OCI-LY7 (cell line): ENCODE data around the gene TMEM54. TPM values are rescaled to one million over a fixed set of nuclear protein-coding genes. Genes with fewer than 3 reads are reported as not detected.

Experiments
- BruUV-seq: library from RNA; stranded (reverse); fragments of 400-500 nt; replicated peaks from 2 replicates; lab custom pipeline; 2021; lab: Mats Ljungman, UMichigan
- CTCF ChIA-PET: fragments of 300-600 bp; sonication (Branson Sonifier 250); formaldehyde crosslinking; loops from one replicate; lab custom pipeline; 2022; ENCODE audit warnings: antibody characterized with exemption; ENCODE audit not compliant: unreplicated experiment; lab: Charles Lee
- POLR2A ChIA-PET: fragments of 300-600 bp; sonication (Branson Sonifier 250); formaldehyde crosslinking; loops from one replicate; lab custom pipeline; 2022; ENCODE audit warnings: antibody characterized with exemption; lab: Charles Lee
- DNase-seq: peaks from one replicate; pipeline ENCODE4 v3.0.0-alpha.2; 2015; ENCODE audit warnings: low spot score
- H2AFZ ChIP-seq: fragments of 200-600 bp; sonication (generic), shearing (Covaris generic); 2 replicates; pipeline ENCODE4 v1.6.1; 2014; ENCODE audit warnings: mild to moderate bottlenecking, antibody characterized with exemption, low read length, moderate library complexity
- H3K27ac ChIP-seq: fragments of 200-600 bp; sonication (generic); 2 replicates; pipeline ENCODE4 v1.5.1; 2014; ENCODE audit warnings: mixed run types, low read depth, mild to moderate bottlenecking, moderate library complexity, low read length, inconsistent platforms; ENCODE audit not compliant: poor library complexity, severe bottlenecking
- H3K36me3 ChIP-seq: fragments of 200-600 bp; sonication (generic); 2 replicates; pipeline ENCODE4 v1.6.1; 2014; ENCODE audit warnings: mild to moderate bottlenecking, antibody characterized with exemption, low read length, moderate library complexity, mixed read lengths; ENCODE audit not compliant: insufficient read depth
- H3K4me1 ChIP-seq: fragments of 200-600 bp; sonication (generic); 2 replicates; pipeline ENCODE4 v1.5.1; 2014; ENCODE audit warnings: mild to moderate bottlenecking, low read length; ENCODE audit not compliant: insufficient read depth, poor library complexity, severe bottlenecking
- H3K4me2 ChIP-seq: fragments of 200-600 bp; sonication (generic); 2 replicates; pipeline ENCODE4 v1.6.1; 2014; ENCODE audit warnings: mild to moderate bottlenecking, low read length
- H3K4me3 ChIP-seq: fragments of 200-600 bp; sonication (generic); 2 replicates; pipeline ENCODE4 v1.5.1; 2014; ENCODE audit warnings: mild to moderate bottlenecking, low read depth, low read length; ENCODE audit not compliant: poor library complexity, severe bottlenecking
- H3K79me2 ChIP-seq: fragments of 200-600 bp; sonication (generic); 2 replicates; pipeline ENCODE4 v1.6.1; 2016; ENCODE audit warnings: low read depth, mild to moderate bottlenecking, low read length, moderate library complexity, mixed read lengths; ENCODE audit not compliant: insufficient read depth
- H3K9me2 ChIP-seq: fragments of 200-600 bp; sonication (generic); 2 replicates; pipeline ENCODE4 v1.6.1; 2016; ENCODE audit warnings: mild to moderate bottlenecking, low read length, mixed read lengths; ENCODE audit not compliant: insufficient read depth
- H3K9me3 ChIP-seq: fragments of 200-600 bp; sonication (generic); 2 replicates; pipeline ENCODE4 v1.6.1; 2014; ENCODE audit warnings: mild to moderate bottlenecking, mixed run types, low read length, mixed read lengths
- H4K20me1 ChIP-seq: fragments of 200-600 bp; sonication (generic); 2 replicates; pipeline ENCODE4 v1.6.1; 2014; ENCODE audit warnings: mild to moderate bottlenecking, antibody characterized with exemption, low read length, moderate library complexity, mixed read lengths; ENCODE audit not compliant: insufficient read depth
- CTCF ChIP-seq: fragments of 200-600 bp; sonication (generic); conservative IDR thresholded peaks from 2 replicates; pipeline ENCODE4 v1.5.1; 2014; ENCODE audit warnings: mild to moderate bottlenecking, antibody characterized with exemption, low read length, moderate library complexity, mixed read lengths
- EZH2phosphoT487 ChIP-seq: fragments of 200-600 bp; sonication (generic); IDR thresholded peaks from 2 replicates; pipeline ENCODE4 v1.6.1; 2018; ENCODE audit warnings: low read depth, borderline replicate concordance, mild to moderate bottlenecking, mixed run types, antibody characterized with exemption, low read length, moderate library complexity, mixed read lengths
- intact Hi-C: fragments of 100-400 bp; cut with micrococcal nuclease; formaldehyde crosslinking; loops from one replicate; pipeline ENCODE4 v1.10.0; 2022; ENCODE audit not compliant: unreplicated experiment
- total RNA-seq, 2 experiments: library from RNA; depleted of rRNA in 1 of 2; stranded (reverse); fragments of >200 nt in 1 of 2; shearing (Covaris generic) in 1 of 2; gene quantifications; 2 replicates each; pipeline ENCODE4 v1.2.3, GENCODE V29; 2014 to 2022

TMEM54 gene
- total RNA-seq, 2 experiments from 2014 or later = 0.93 to 3.1 TPM

GRCh38 chr1:32915766-32916706 lies 14.8 kb upstream of the TMEM54 start:
- Histone ChIP-seq H3K4me2 (no peak overlapping the region), H3K27ac (no peak overlapping the region), H3K4me1 (no peaks in the 10 kb centered on the region), H3K9me2 (no peaks in the 10 kb centered on the region), H2AFZ (no peak overlapping the region), H3K36me3 (no peaks in the 10 kb centered on the region), H3K79me2 (no peaks in the 10 kb centered on the region), H4K20me1 (no peaks in the 10 kb centered on the region), H3K9me3 (no peaks in the 10 kb centered on the region), H3K4me3 (no peak overlapping the region)
- CTCF ChIA-PET = no interaction called here
- DNase-seq = no peak
- POLR2A ChIA-PET = no interaction called here
- intact Hi-C loops = no loop called here
- BruUV-seq = no TSS peak
- no peak for TF ChIP-seq EZH2phosphoT487
- no peak for TF ChIP-seq CTCF

DNA sequence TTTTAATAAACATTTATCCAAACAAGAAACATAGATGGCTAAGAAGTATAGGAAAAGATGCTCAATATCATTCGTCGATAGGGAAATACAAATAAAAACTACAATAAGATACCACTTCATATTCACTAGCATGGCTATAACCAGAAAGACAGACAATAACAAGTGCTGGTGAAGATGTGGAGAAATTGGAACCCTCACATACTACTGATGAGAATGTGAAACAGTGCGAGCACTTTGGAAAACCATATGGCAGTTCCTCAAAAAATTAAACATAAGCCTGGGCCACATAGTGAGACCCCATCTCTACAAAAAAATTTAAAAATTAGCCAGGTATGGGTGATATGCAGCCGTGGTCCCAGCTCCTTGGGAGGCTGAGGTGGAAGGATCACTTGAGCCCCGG lies 9.1 kb upstream of the TMEM54 start:
- H3K9me3 ChIP-seq = no peaks in the 10 kb centered on the region
- CTCF ChIA-PET = no interaction called here
- H3K4me2 ChIP-seq = no peak overlapping the region
- H3K4me1 ChIP-seq = no peaks in the 10 kb centered on the region
- H3K36me3 ChIP-seq = no peaks in the 10 kb centered on the region
- H3K79me2 ChIP-seq = no peaks in the 10 kb centered on the region
- no peak for DNase-seq
- POLR2A ChIA-PET = no interaction called here
- H3K9me2 ChIP-seq = no peaks in the 10 kb centered on the region
- no TSS peak for BruUV-seq
- H4K20me1 ChIP-seq = no peaks in the 10 kb centered on the region
- H2AFZ ChIP-seq = no peak overlapping the region
- TF ChIP-seq EZH2phosphoT487 (no peak), CTCF (no peak)
- no peak overlapping the region for H3K27ac ChIP-seq
- intact Hi-C loops = no loop called here
- H3K4me3 ChIP-seq = no peak overlapping the region

GRCh38 chr1:32907435-32907834 lies 6.2 kb upstream of the TMEM54 start:
- intact Hi-C loops = no loop called here
- Histone ChIP-seq H3K4me3 (no peak overlapping the region), H3K36me3 (no peaks in the 10 kb centered on the region), H3K27ac (no peak overlapping the region), H3K79me2 (no peaks in the 10 kb centered on the region), H3K4me2 (no peak overlapping the region), H3K4me1 (no peaks in the 10 kb centered on the region), H4K20me1 (no peaks in the 10 kb centered on the region), H3K9me3 (no peaks in the 10 kb centered on the region), H2AFZ (no peak overlapping the region), H3K9me2 (no peaks in the 10 kb centered on the region)
- no peak for TF ChIP-seq EZH2phosphoT487
- no peak for TF ChIP-seq CTCF
- BruUV-seq = no TSS peak
- ChIA-PET CTCF (no interaction called here), POLR2A (no interaction called here)
- no peak for DNase-seq
